Choroid plexus epithelial cell (primary cell): ENCODE data around the gene AP4S1.

Experiments
- DNase-seq: peaks from one replicate; pipeline ENCODE4 v3.0.0-alpha.2; 2010; ENCODE audit warnings: low read depth
- H3K4me3 ChIP-seq: 2 replicates; pipeline ENCODE4 v1.5.1; 2011; ENCODE audit warnings: low read depth, mild to moderate bottlenecking, control low read depth, low read length, moderate library complexity
- CTCF ChIP-seq: conservative IDR thresholded peaks from 2 replicates; pipeline ENCODE4 v1.5.1; 2011; ENCODE audit warnings: low read depth, mild to moderate bottlenecking, control low read depth, inconsistent platforms, low read length, moderate library complexity

AP4S1 gene

GRCh38 chr14:31137214-31137889 lies 111.9 kb downstream of the AP4S1 start:
- DNase-seq: no peak
- TF ChIP-seq CTCF: no peak
- H3K4me3 ChIP-seq: no peak overlapping the region

- no peak overlapping the region for H3K4me3 ChIP-seq
- DNase-seq: peak; percentile 42
Measured at GRCh38 chr14:31138301-31138700, 112.9 kb downstream of the AP4S1 start.

GRCh38 chr14:31139301-31139847 lies 113.9 kb downstream of the AP4S1 start:
- TF ChIP-seq CTCF: no peak
- DNase-seq: no peak
- H3K4me3 ChIP-seq: no peak overlapping the region

More at GRCh38 chr14:31138301-31138700, 112.9 kb downstream of the AP4S1 start:
- TF ChIP-seq CTCF: no peak

GRCh38 chr14:31142455-31143087 lies 117.1 kb downstream of the AP4S1 start:
- H3K4me3 ChIP-seq: no peak overlapping the region
- DNase-seq: no peak
- no peak for TF ChIP-seq CTCF
